Prostate gland (tissue), 2 donors: Measurements from ENCODE around the gene SGK1. TPM values are rescaled to one million over a fixed set of nuclear protein-coding genes. Genes with fewer than 3 reads are reported as not detected.

ENCODE experiments used
- DNase-seq: peaks from one replicate; pipeline ENCODE4 v3.0.0-alpha.2; 2019; ENCODE audit warnings: low spot score
- H3K27ac ChIP-seq, 2 donors: fragments of 200-600 bp; sonication (generic); 2 replicates each; pipeline ENCODE4 v1.5.1; 2017 to 2019
- H3K27me3 ChIP-seq: fragments of 200-600 bp; sonication (generic); replicated peaks from 2 replicates; pipeline ENCODE4 v1.5.1; 2019; ENCODE audit not compliant: insufficient read depth
- H3K36me3 ChIP-seq, 2 donors: fragments of 200-600 bp; sonication (generic); 1 replicate in 1 of 2; 2 replicates in 1 of 2; pipeline versions ENCODE4 v1.5.1 to v1.8.1; 2017 to 2019
- H3K4me1 ChIP-seq: fragments of 200-600 bp; sonication (generic); replicated peaks from 2 replicates; pipeline ENCODE4 v1.5.1; 2019
- H3K4me3 ChIP-seq, 2 donors: fragments of 200-600 bp; sonication (generic); 2 replicates each; pipeline ENCODE4 v1.5.1; 2017 to 2019
- H3K9me3 ChIP-seq: fragments of 200-600 bp; sonication (generic); 2 replicates; pipeline ENCODE4 v1.5.1; 2017
- CTCF ChIP-seq, 4 experiments: fragments of 200-600 bp in 2 of 4; fragments of 450-650 bp in 2 of 4; sonication (generic) in 2 of 4; IDR thresholded peaks; 1 replicate in 3 of 4; 2 replicates in 1 of 4; pipeline ENCODE4 v1.5.1; 2016 to 2019; ENCODE audit warnings: antibody characterized with exemption in 4 of 4, mild to moderate bottlenecking in 2 of 4, moderate library complexity in 2 of 4
- POLR2A ChIP-seq: fragments of 450-650 bp; IDR thresholded peaks from one replicate; pipeline ENCODE4 v1.6.1; 2016; ENCODE audit warnings: antibody characterized with exemption, mild to moderate bottlenecking
- POLR2AphosphoS5 ChIP-seq: sonication (generic); formaldehyde crosslinking; IDR thresholded peaks from one replicate; pipeline ENCODE4 v1.6.1; 2017; ENCODE audit warnings: antibody characterized with exemption
- WGBS: methylation state at CpG from one replicate; pipeline ENCODE4 v1.1.5; 2018; 5-methylcytosine and 5-hydroxymethylcytosine counted together
- intact Hi-C: fragments of 100-400 bp; cut with DNase I; formaldehyde crosslinking; loops from one replicate; pipeline ENCODE4 v1.14.2; 2022
- total RNA-seq, 2 donors: library from RNA; depleted of rRNA; stranded (reverse); fragments of >200 nt; gene quantifications; one replicate each; pipeline ENCODE4 v1.1.0, GENCODE V29; 2016

The SGK1 gene
- total RNA-seq, 2 donors from 2014 or later: 243 to 260 TPM

DNA sequence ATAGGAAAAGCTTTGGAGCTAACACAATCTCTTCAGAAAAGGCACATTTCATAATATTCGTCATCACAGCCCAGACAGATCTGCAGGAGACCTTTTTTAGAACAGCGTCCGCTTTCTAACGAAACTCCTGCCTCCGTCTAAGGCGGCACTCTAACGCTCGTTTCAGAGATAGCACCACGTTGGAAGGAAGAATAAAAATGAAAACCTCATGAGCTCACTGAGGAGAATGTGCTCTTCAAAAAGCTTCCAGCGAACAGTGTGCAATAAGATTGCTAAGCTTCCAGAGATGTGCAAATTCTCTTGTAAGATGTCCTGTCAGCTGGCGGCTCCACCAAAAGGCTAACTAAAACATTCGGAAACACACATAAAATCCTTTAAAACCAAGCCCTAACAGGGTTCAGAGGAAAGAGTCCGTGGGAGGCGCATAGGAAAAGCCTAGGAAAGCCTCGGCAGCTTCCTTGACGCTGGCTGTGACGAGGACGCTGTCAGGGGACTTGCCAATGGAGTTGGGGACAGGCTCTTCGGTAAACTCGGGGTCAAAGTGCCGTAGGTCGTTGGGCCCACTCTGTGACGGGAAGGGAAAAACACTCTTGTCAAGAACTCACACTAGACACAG is 147.9 kb downstream of the SGK1 start:
- H3K36me3 ChIP-seq: peaks cover 4 to 8% of the 10 kb centered on the region in 2 donors
- TF ChIP-seq POLR2A: no peak
- no peak for TF ChIP-seq POLR2AphosphoS5
- TF ChIP-seq CTCF (IDR thresholded peaks at IDR 0.05): no peak
- DNase-seq: no peak
- H3K27me3 ChIP-seq: no peaks in the 10 kb centered on the region
- 54% methylated on average over 23 of the region's 23 CpGs for WGBS
- peaks cover 7% of the 10 kb centered on the region for H3K4me1 ChIP-seq
- H3K27ac ChIP-seq: peak overlapping the region in 1 of 2 donors; percentile 5
- intact Hi-C loops: loop anchor here (5.0 kb wide), 2 partner anchors 652 to 772 kb away; no protein-coding TSS in a partner anchor
- no peaks in the 10 kb centered on the region for H3K9me3 ChIP-seq
- H3K4me3 ChIP-seq: peak overlapping the region in 1 of 2 donors; percentile 64

DNA sequence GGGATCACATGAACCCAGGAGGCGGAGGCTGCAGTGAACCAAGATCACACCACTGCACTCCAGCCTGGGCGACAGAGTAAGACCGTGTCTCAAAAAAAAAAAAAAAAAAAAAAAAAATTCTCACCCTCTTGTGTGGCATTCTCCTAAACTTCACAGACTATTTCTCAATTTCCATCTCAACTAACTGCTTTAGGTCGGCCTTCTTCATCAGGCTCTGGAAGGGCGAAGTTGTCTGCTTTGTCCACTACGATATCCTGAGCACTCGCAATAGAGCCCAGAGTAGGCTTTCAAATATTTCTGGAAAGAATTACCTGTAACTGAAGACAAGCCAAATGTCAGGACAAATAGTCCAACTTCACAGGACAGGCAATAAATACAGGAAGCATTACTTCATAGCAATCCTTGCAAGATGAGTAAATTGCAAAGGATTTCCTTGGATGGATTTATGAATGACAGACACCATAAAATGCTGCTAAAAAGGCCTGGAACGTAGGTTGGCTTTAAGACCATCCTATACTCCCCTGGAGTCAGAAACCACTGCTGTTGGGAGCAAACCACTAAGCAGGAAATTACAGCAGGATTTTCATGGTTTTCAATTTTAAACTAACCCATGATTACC is 149.2 kb downstream of the SGK1 start:
- no peak overlapping the region for H3K4me3 ChIP-seq
- no peaks in the 10 kb centered on the region for H3K9me3 ChIP-seq
- H3K27ac ChIP-seq: no peak overlapping the region
- 86% methylated on average over 8 of the region's 8 CpGs for WGBS
- H3K36me3 ChIP-seq: peaks cover 4 to 8% of the 10 kb centered on the region in 2 donors
- intact Hi-C loops: no loop called here
- TF ChIP-seq POLR2AphosphoS5 (no peak), CTCF (IDR thresholded peaks at IDR 0.05) (no peak), POLR2A (no peak)
- H3K4me1 ChIP-seq: peaks cover 7% of the 10 kb centered on the region
- no peaks in the 10 kb centered on the region for H3K27me3 ChIP-seq
- DNase-seq: no peak

DNA sequence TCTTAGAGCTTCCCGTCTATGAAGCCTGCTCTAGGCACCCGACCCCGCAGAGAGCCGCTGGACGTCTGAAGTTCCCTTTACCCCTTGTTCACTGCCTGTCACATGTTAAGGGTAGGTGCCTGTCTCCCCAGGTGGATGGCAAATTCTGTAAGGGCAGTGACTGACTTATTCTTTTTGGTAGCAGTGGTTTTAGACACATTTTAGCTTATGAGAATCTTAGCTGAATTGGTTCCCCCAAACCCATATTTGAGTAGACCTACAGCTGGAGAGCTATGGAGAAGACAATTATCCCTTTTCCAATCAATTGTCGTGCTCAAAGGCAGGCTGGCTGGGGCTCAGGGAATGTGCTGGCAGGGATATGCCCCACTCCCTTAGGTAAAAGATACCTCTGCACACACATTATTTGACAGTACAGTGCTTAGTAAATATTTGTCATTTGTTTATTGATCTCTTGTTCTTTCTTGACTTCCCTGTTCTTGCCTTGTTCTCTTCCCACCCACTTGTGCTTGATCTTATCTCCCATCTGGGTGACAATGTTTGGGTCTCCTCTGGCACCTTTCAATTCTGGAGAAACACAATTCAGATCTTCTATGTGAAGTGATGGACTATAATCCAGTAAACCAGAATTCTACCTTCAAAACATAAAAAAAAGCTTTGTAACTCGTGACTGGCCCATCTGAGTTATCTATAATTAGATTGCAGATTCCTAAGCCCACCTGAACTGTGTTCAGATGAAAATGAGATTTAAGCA is 151.2 kb downstream of the SGK1 start:
- Histone ChIP-seq H3K9me3 (no peaks in the 10 kb centered on the region), H3K36me3 (peaks cover 0 to 3% of the 10 kb centered on the region in 2 donors), H3K27ac (no peak overlapping the region), H3K27me3 (no peaks in the 10 kb centered on the region), H3K4me1 (peaks cover 7% of the 10 kb centered on the region), H3K4me3 (no peak overlapping the region)
- WGBS: 76% methylated on average over 7 of the region's 7 CpGs
- intact Hi-C loops: no loop called here
- no peak for TF ChIP-seq POLR2A
- TF ChIP-seq POLR2AphosphoS5: peak; percentile 75
- no peak for TF ChIP-seq CTCF (IDR thresholded peaks at IDR 0.05)
- peak; percentile 50 for DNase-seq

DNA sequence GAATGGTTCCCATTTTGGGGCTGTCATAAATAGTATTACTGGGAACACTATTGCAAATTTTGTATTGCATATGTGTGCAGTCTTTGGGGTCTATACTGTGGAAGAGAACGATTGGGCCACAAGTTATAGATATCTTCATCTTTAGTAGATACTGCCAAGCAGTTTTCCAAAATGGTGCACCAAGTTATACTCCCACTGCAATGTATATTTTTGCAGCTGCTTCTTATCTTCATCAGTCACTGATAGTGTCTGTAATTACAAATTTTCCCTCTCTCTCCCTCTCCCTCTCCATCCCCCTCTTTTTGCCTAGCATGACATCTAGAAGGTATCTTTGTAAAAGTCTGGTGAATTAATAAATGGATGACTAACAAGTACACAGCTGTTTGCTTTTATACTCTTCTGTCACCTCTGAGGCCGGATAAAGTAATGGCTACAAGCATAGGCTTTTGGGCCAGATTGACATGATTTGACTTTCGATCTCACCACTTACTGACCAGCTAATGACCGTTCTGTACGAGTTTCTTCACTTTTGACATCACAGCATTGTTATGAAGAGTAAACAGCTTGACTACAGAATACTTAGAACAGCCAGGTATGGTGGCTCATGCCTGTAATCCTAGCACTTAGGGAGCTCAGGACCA is 152.2 kb downstream of the SGK1 start:
- whole genome bisulfite sequencing: 84% methylated on average over 5 of the region's 5 CpGs
- no peaks in the 10 kb centered on the region for H3K36me3 ChIP-seq
- no peak overlapping the region for H3K4me3 ChIP-seq
- H3K9me3 ChIP-seq: no peaks in the 10 kb centered on the region
- H3K27ac ChIP-seq: no peak overlapping the region
- peaks cover 7% of the 10 kb centered on the region for H3K4me1 ChIP-seq
- DNase-seq: no peak
- intact Hi-C loops: no loop called here
- TF ChIP-seq POLR2A (no peak), POLR2AphosphoS5 (no peak), CTCF (IDR thresholded peaks at IDR 0.05) (no peak)
- no peaks in the 10 kb centered on the region for H3K27me3 ChIP-seq
